ENCODE data around the gene TMEM233. TPM values are rescaled to one million over a fixed set of nuclear protein-coding genes. Genes with fewer than 3 reads are reported as not detected.

TMEM233 gene
- polyA plus RNA-seq, 3 donors, result not detected

- Mint-ChIP-seq H3K36me3 (no peaks in the 10 kb centered on the region), H3K9me3 (peaks cover 0 to 2% (median 0%) of the 10 kb centered on the region in 7 donors), H3K4me1 (no peaks in the 10 kb centered on the region), H3K27ac (no peak overlapping the region), H3K27me3 (ENCODE audit: low read depth in 3 of 3) (peaks cover 7 to 21% (median 10%) of the 10 kb centered on the region in 3 donors), H3K4me3 (no peak overlapping the region)
- Histone ChIP-seq H3K36me3 (replicated peaks in 1 of 2; ENCODE audit: control insufficient read depth in 1 of 2, insufficient read depth in 2 of 2, low read length in 2 of 2) (no peaks in the 10 kb centered on the region), H3K4me1 (ENCODE audit: control insufficient read depth in 1 of 2, insufficient read depth in 2 of 2, low read length in 2 of 2) (no peaks in the 10 kb centered on the region), H3K27ac (ENCODE audit: low read depth in 1 of 2, low read length in 2 of 2) (no peak overlapping the region), H3K27me3 (ENCODE audit: control insufficient read depth in 2 of 2, insufficient read depth in 2 of 2, low read length in 2 of 2) (peaks cover 1 to 2% of the 10 kb centered on the region in 2 donors), H3K4me2 (replicated peaks; ENCODE audit: extremely low read depth, low read length, poor library complexity, severe bottlenecking) (no peak overlapping the region), H3K79me2 (ENCODE audit: insufficient read depth, low read length) (no peaks in the 10 kb centered on the region), H3K9ac (ENCODE audit: insufficient read depth, low read length, poor library complexity, severe bottlenecking) (no peak overlapping the region), H3K4me3 (replicated peaks in 1 of 3; ENCODE audit: low read depth in 2 of 3, low read length in 3 of 3) (no peak overlapping the region), H3K9me3 (replicated peaks in 1 of 2; ENCODE audit: control insufficient read depth in 1 of 2, insufficient read depth in 1 of 2, low read length in 2 of 2) (no peaks in the 10 kb centered on the region), H2AFZ (ENCODE audit: insufficient read depth, low read depth, low read length, poor library complexity, severe bottlenecking) (no peak overlapping the region), H4K20me1 (ENCODE audit: insufficient read depth, low read length) (no peaks in the 10 kb centered on the region)
- TF ChIP-seq CTCF (IDR thresholded peaks at IDR 0.05), result no peak
- intact Hi-C loops (cut with micrococcal nuclease), result no loop called here
- WGBS (ENCODE audit: insufficient coverage), result 83% methylated on average over 1 of the region's 2 CpGs
- DNase-seq, result no peak
Observed at GRCh38 chr12:119603767-119604166, 10.2 kb downstream of the TMEM233 start.

GRCh38 chr12:119609358-119609757 is 15.8 kb downstream of the TMEM233 start:
- no peaks in the 10 kb centered on the region for H3K36me3 Mint-ChIP-seq
- peaks cover 0 to 17% (median 6%) of the 10 kb centered on the region in 3 donors for H3K27me3 Mint-ChIP-seq (ENCODE audit: low read depth in 3 of 3)
- no peak for DNase-seq
- WGBS (ENCODE audit: insufficient coverage), result 74% methylated on average over 3 of the region's 3 CpGs
- Histone ChIP-seq H3K27me3 (ENCODE audit: control insufficient read depth in 2 of 2, insufficient read depth in 2 of 2, low read length in 2 of 2) (no peaks in the 10 kb centered on the region), H3K27ac (ENCODE audit: low read depth in 1 of 2, low read length in 2 of 2) (no peak overlapping the region), H3K9me3 (replicated peaks in 1 of 2; ENCODE audit: control insufficient read depth in 1 of 2, insufficient read depth in 1 of 2, low read length in 2 of 2) (peaks cover 0 to 7% of the 10 kb centered on the region in 2 donors), H4K20me1 (ENCODE audit: insufficient read depth, low read length) (no peaks in the 10 kb centered on the region), H2AFZ (ENCODE audit: insufficient read depth, low read depth, low read length, poor library complexity, severe bottlenecking) (no peak overlapping the region), H3K4me2 (replicated peaks; ENCODE audit: extremely low read depth, low read length, poor library complexity, severe bottlenecking) (no peak overlapping the region), H3K4me3 (replicated peaks in 1 of 3; ENCODE audit: low read depth in 2 of 3, low read length in 3 of 3) (no peak overlapping the region), H3K36me3 (replicated peaks in 1 of 2; ENCODE audit: control insufficient read depth in 1 of 2, insufficient read depth in 2 of 2, low read length in 2 of 2) (no peaks in the 10 kb centered on the region), H3K79me2 (ENCODE audit: insufficient read depth, low read length) (no peaks in the 10 kb centered on the region), H3K4me1 (ENCODE audit: control insufficient read depth in 1 of 2, insufficient read depth in 2 of 2, low read length in 2 of 2) (no peaks in the 10 kb centered on the region), H3K9ac (ENCODE audit: insufficient read depth, low read length, poor library complexity, severe bottlenecking) (no peak overlapping the region)
- H3K27ac Mint-ChIP-seq, result no peak overlapping the region
- intact Hi-C loops (cut with micrococcal nuclease), result no loop called here
- no peaks in the 10 kb centered on the region for H3K4me1 Mint-ChIP-seq
- no peak for TF ChIP-seq CTCF (IDR thresholded peaks at IDR 0.05)
- no peak overlapping the region for H3K4me3 Mint-ChIP-seq
- peaks cover 2 to 13% (median 6%) of the 10 kb centered on the region in 7 donors for H3K9me3 Mint-ChIP-seq
